T follicular helper cell (primary cell): Measurements from ENCODE around the gene PTPRN2.
"Not testable (repeated sequence)": the region's sequence is repeated elsewhere in the genome, so short reads cannot be mapped to it uniquely, and the experiment has no call there.

Experiments
- DNase-seq: peaks from one replicate; pipeline ENCODE4 v3.0.0-alpha.2; 2020; ENCODE audit warnings: low read depth

PTPRN2 gene

GRCh38 chr7:157992511-157993160 lies 595.0 kb downstream of the PTPRN2 start:
- DNase-seq: no peak

GRCh38 chr7:157991761-157992160 lies 595.9 kb downstream of the PTPRN2 start:
- no peak for DNase-seq

- DNase-seq: no peak
Measured at GRCh38 chr7:157991351-157991750, 596.3 kb downstream of the PTPRN2 start.

- no peak for DNase-seq
Measured at GRCh38 chr7:157990881-157991250, 596.8 kb downstream of the PTPRN2 start.

GRCh38 chr7:157990226-157990880 lies 597.3 kb downstream of the PTPRN2 start:
- no peak for DNase-seq

- no peak for DNase-seq
Measured at GRCh38 chr7:157989589-157989988, 598.0 kb downstream of the PTPRN2 start.

- DNase-seq: no peak
Measured at GRCh38 chr7:157987906-157988305, 599.7 kb downstream of the PTPRN2 start.

GRCh38 chr7:157986051-157986450 lies 601.6 kb downstream of the PTPRN2 start:
- DNase-seq: no peak

- DNase-seq: no peak
Measured at GRCh38 chr7:157985636-157986035, 602.0 kb downstream of the PTPRN2 start.

- DNase-seq: no peak
Measured at GRCh38 chr7:157984423-157985163, 603.0 kb downstream of the PTPRN2 start.

GRCh38 chr7:157983502-157984422 lies 603.9 kb downstream of the PTPRN2 start:
- no peak for DNase-seq

- no peak for DNase-seq
Measured at GRCh38 chr7:157981778-157982177, 605.8 kb downstream of the PTPRN2 start.

- DNase-seq: no peak
Measured at GRCh38 chr7:157980774-157981173, 606.8 kb downstream of the PTPRN2 start.

- DNase-seq: not testable (repeated sequence)
Measured at GRCh38 chr7:157980341-157980731, 607.3 kb downstream of the PTPRN2 start.

GRCh38 chr7:157979636-157980340 lies 607.8 kb downstream of the PTPRN2 start:
- no peak for DNase-seq

- DNase-seq: no peak
Measured at GRCh38 chr7:157978766-157979165, 608.9 kb downstream of the PTPRN2 start.

GRCh38 chr7:157977717-157978496 lies 609.7 kb downstream of the PTPRN2 start:
- DNase-seq: no peak

GRCh38 chr7:157977306-157977705 lies 610.3 kb downstream of the PTPRN2 start:
- no peak for DNase-seq

GRCh38 chr7:157976406-157976805 lies 611.2 kb downstream of the PTPRN2 start:
- no peak for DNase-seq
